Measurements from ENCODE around the gene VEZF1.
"Not testable (repeated sequence)": the region's sequence is repeated elsewhere in the genome, so short reads cannot be mapped to it uniquely, and the experiment has no call there.

VEZF1 gene

DNA sequence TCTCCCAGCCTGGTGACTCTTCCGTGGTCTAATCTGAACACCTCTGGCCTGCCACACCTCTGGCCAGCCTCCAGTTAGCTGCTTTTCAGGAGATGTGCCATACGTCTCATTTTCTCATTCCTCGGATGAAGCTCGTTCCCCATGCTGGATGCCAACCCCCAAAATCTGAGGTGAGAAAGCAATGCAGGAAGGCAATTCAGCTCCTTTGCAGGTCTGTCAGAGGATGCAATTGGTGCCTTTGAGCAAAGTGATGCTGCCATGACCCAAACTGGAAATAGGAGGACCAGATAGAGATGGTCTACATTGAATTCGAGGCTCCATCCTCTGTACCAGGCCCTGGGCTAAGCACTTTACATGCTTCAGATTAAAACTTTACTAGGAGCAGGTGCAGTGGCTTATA is 21.8 kb downstream of the VEZF1 start:
- DNase-seq (ENCODE audit: low spot score) = no peak
- in situ Hi-C loops (cut with MboI; ENCODE audit: low pct_unique_long_range_greater_than_20kb, low sequenced_read_pairs, unreplicated experiment) = no loop called here
- TF ChIP-seq, protein P1, sequence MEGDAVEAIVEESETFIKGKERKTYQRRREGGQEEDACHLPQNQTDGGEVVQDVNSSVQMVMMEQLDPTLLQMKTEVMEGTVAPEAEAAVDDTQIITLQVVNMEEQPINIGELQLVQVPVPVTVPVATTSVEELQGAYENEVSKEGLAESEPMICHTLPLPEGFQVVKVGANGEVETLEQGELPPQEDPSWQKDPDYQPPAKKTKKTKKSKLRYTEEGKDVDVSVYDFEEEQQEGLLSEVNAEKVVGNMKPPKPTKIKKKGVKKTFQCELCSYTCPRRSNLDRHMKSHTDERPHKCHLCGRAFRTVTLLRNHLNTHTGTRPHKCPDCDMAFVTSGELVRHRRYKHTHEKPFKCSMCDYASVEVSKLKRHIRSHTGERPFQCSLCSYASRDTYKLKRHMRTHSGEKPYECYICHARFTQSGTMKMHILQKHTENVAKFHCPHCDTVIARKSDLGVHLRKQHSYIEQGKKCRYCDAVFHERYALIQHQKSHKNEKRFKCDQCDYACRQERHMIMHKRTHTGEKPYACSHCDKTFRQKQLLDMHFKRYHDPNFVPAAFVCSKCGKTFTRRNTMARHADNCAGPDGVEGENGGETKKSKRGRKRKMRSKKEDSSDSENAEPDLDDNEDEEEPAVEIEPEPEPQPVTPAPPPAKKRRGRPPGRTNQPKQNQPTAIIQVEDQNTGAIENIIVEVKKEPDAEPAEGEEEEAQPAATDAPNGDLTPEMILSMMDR (IDR thresholded peaks at IDR 0.05; ENCODE audit: extremely low read depth, insufficient read depth, missing control alignments) = no peak

DNA sequence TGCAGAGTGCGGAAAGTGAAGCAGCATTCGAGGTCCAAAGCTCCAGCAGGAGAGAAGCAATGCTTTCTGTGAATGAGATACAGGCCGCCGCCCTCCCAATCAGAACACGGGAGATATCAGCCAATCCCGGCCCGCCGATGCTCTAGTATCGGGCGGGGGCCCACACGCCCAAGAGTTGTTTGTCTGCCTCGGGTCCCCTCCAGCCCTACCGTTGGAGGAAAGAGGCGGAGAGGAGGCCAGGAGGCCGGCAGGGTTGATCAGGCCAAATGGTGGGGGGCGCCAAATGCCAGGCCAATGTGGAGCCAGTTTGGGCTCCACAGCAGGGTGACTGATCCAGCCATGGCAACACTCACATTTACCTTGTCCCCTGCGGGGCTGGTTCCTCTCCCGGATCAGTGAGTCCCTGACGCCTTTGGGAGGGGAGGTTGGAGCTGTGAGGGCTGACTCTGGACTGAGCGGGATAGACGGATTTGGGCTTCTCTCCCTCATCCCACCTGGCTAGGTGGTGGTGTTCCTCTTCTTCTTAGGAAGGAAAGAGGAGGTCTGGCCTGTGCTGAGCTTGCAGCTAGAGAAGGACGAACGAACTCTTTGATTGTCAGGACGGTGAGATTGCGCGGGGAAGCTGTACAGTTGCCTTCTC is 22.4 kb downstream of the VEZF1 start:
- in situ Hi-C loops (cut with MboI; ENCODE audit: low pct_unique_long_range_greater_than_20kb, low sequenced_read_pairs, unreplicated experiment) = no loop called here
- TF ChIP-seq, protein P1 (IDR thresholded peaks at IDR 0.05; ENCODE audit: extremely low read depth, insufficient read depth, missing control alignments) = no peak
- no peak for DNase-seq (ENCODE audit: low spot score)

DNA sequence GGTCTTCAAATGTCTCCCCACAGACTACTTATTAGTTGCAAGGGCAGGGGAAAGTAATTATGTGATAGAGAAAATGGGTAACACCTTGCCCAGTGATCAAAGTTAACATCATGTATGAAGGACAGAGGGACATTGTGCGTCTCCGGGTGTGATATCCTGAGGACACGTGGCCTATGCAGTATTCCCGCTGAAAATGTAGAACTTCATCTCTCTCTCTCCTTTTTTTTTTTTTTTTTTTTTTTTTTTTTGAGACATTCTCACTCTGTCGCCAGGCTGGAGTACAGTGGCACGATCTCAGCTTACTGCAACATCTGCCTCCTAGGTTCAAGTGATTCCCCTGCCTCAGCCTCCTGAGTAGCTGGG is 24.9 kb downstream of the VEZF1 start:
- in situ Hi-C loops (cut with MboI; ENCODE audit: low pct_unique_long_range_greater_than_20kb, low sequenced_read_pairs, unreplicated experiment) = no loop called here
- no peak for DNase-seq (ENCODE audit: low spot score)
- TF ChIP-seq, protein P1 (IDR thresholded peaks at IDR 0.05; ENCODE audit: extremely low read depth, insufficient read depth, missing control alignments) = no peak

DNA sequence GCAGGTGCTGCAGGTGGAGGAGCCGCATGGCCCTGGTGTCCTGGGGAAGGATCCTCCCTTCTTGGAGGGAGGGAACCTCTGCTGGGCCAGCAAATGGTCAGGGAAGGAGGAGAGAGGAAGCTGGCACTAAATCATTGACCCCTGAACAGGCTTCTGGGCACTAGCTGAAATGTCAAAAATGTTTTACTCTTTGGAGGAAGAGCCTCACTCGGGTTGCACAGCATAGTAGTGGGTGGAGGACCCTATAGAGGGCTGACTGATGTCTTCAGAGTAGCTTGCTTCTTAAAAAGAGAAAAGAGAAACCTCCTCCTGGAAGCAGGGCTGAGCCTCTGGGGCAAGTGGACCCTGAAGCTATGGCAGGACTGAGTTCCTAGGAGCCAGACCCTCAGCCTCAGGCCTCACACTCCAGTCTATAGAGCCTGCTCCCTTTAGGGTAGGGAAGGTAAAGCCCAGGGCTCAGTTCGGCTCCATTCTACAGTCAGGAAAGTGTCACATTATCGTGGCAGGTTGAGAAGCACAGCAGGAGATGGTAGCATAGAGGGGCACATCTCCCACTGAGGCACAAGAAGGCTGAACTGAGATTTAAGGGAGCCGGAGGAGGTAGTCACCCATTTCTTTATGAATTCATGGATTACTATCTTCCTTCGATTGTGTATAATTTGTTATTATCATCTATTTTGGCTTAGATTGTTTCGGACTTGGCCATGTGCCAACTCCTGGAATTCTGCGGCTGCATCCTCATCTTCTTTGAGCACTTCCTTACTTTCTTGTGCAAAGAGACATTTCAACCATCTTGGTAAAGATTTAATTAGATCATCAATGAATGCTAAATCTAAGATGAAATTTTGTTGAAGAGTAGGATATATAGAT is 25.5 kb downstream of the VEZF1 start:
- no peak for DNase-seq (ENCODE audit: low spot score)
- TF ChIP-seq, protein P1 (IDR thresholded peaks at IDR 0.05; ENCODE audit: extremely low read depth, insufficient read depth, missing control alignments) = no peak
- in situ Hi-C loops (cut with MboI; ENCODE audit: low pct_unique_long_range_greater_than_20kb, low sequenced_read_pairs, unreplicated experiment) = no loop called here

DNA sequence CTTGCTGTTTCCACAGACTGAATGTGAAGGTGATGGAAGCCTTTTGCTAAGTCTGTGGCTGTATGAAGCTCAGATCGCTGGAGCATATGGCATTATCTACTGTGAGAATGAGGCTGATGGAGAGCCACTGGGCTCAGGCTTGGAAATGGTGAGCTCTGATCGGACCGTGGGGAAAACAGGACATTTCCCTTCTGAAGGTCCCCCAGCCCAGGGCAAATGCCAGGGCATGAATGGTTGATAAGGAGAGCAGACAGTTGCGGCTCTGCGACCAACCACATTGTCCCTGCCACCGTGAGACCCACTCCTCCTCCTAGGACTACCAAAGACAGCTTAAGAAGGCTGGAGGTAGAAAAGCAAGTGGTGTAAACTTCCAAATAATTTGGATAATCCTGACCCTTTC is 28.1 kb downstream of the VEZF1 start:
- TF ChIP-seq, protein P1 (IDR thresholded peaks at IDR 0.05; ENCODE audit: extremely low read depth, insufficient read depth, missing control alignments) = no peak
- in situ Hi-C loops (cut with MboI; ENCODE audit: low pct_unique_long_range_greater_than_20kb, low sequenced_read_pairs, unreplicated experiment) = no loop called here
- DNase-seq (ENCODE audit: low spot score) = no peak

DNA sequence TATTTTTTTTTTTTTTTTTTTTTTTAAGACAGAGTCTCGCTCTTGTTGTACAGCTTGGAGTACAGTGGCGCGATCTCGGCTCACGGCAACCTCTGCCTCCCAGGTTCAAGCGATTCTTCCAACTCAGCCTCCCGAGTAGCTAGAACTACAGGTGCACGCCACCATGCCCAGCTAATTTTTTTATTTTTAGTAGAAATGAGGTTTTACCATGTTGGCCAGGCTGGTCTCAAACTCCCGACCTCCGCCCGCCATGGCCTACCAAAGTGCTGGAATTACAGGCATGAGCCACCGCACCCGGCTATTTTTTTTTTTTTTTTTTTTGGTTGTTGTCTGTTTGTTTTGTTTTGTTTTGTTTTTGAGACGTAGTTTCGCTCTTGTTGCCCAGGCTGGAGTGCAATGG is 29.7 kb downstream of the VEZF1 start:
- DNase-seq (ENCODE audit: low spot score); in situ Hi-C loops (cut with MboI; ENCODE audit: low pct_unique_long_range_greater_than_20kb, low sequenced_read_pairs, unreplicated experiment): not testable (repeated sequence)

DNA sequence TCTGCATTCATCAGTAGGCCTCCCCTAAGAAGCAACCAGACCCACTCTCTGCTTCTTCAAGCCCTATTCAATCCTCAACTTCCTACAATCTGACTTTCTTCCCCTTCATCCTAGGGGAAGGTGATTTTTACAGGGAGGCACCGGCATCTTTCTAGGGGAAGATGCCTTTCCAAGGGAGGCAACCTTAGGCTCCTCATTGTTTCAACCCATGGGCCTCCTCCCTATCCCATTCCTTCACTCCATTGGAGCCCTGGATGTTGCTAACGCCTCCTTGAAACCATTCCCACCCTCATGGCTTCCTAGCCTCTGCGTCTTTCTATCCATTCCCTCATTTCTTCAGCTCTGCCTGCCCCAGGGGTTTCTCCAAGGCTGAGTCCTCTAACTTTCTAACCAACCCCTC is 30.2 kb downstream of the VEZF1 start:
- TF ChIP-seq, protein P1 (IDR thresholded peaks at IDR 0.05; ENCODE audit: extremely low read depth, insufficient read depth, missing control alignments) = no peak
- in situ Hi-C loops (cut with MboI; ENCODE audit: low pct_unique_long_range_greater_than_20kb, low sequenced_read_pairs, unreplicated experiment) = no loop called here
- DNase-seq (ENCODE audit: low spot score) = no peak
